GM12874 (cell line): ENCODE measurements around the gene RANBP3.
A peak's percentile ranks its signal among the peaks of the same experiment; 100 is the strongest.

ENCODE experiments used
- CTCF ChIP-seq: IDR thresholded peaks from 2 replicates; pipeline ENCODE4 v1.5.1; 2011; ENCODE audit warnings: low read depth, mild to moderate bottlenecking, control low read depth, low read length, moderate library complexity; ENCODE audit not compliant: insufficient read depth

RANBP3 gene

GRCh38 chr19:5891938-5892771 lies 85.8 kb downstream of the RANBP3 start:
- TF ChIP-seq CTCF = peak; percentile 68

GRCh38 chr19:5891572-5891937 lies 86.4 kb downstream of the RANBP3 start:
- TF ChIP-seq CTCF = no peak

GRCh38 chr19:5890099-5890498 lies 87.8 kb downstream of the RANBP3 start:
- no peak for TF ChIP-seq CTCF

- TF ChIP-seq CTCF = no peak
Measured at GRCh38 chr19:5889288-5889971, 88.5 kb downstream of the RANBP3 start.

GRCh38 chr19:5882421-5882968 lies 95.4 kb downstream of the RANBP3 start:
- no peak for TF ChIP-seq CTCF

- no peak for TF ChIP-seq CTCF
Measured at GRCh38 chr19:5881543-5882299, 96.2 kb downstream of the RANBP3 start.

- no peak for TF ChIP-seq CTCF
Measured at GRCh38 chr19:5880604-5881078, 97.3 kb downstream of the RANBP3 start.
